Stimulated activated naive CD4-positive, alpha-beta T cell (primary cell): Measurements from ENCODE around the gene NF2.
"Not testable (repeated sequence)": the region's sequence is repeated elsewhere in the genome, so short reads cannot be mapped to it uniquely, and the experiment has no call there.

Experiments
- DNase-seq, 6 experiments: peaks; one replicate each; lab custom pipeline; 2025; lab: John Stamatoyannopoulos, UW

The NF2 gene

DNA sequence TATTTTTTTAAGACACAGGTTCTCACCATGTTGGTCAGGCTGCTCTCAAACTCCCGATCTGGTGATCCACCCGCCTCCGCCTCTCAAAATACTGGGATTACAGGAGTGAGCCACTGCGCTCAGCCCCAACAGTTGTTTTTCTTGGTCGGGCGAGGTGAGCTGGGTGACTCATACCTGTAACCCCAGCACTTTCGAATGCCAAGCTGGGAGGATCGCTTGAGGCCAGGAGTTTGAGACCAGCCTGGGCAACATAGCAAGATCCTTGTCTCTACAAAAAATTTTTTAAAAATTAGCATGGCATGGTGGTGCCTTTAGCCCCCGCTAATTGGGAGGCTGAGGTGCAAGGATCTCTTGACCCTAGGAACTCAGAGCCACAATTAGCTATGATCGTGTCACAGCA is 7.0 kb upstream of the NF2 start:
- no peak for DNase-seq

DNA sequence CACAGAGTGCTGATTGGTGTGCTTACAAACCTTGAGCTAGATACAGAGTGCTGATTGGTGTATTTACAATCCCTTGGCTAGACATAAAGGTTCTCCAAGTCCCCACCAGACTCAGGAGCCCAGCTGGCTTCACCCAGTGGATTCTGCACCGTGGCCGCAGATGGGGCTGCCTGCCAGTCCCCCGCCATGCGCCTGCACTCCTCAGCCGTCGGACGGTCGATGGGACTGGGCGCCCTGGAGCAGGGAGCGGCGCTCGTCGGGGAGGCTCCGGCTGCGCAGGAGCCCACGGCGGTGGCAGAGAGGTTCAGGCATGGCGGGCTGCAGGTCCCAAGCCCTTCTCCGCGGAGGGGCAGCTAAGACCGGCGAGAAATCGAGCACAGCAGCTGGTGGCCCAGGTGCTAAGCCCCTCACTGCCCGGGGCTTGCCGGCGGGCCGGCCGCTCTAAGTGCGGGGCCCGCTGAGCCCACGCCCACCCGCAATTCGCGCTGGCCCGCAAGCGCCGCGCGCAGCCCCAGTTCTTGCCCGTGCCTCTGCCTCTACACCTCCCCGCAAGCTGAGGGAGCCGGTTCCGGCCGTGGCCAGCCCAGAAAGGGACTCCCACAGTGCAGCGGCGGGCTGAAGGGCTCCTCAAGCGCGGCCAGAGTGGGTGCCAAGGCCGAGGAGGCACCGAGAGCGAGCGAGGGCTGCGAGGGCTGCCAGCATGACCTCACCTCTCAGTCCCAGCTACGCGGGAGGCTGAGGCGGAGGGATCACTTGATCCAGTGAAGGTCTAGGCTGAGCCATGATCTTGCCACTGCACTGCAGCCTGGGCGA is 5.4 kb upstream of the NF2 start:
- not testable (repeated sequence) for DNase-seq

DNA sequence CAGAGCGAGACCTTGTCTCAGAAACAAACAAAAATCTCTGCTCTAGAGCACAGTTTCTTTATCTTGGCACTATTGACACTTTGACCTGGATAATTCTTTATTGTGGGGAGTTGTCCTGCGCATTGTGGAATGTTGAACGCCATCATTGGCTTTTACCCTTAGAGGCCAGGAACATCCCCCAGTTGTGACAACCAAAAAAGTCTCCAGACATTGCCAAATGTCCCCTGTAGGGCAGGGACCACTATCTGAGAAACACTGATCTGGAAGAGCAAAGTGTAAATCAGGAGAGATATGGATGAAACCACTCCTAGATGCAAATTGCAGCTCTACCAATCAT is 4.8 kb upstream of the NF2 start:
- DNase-seq, result no peak

DNA sequence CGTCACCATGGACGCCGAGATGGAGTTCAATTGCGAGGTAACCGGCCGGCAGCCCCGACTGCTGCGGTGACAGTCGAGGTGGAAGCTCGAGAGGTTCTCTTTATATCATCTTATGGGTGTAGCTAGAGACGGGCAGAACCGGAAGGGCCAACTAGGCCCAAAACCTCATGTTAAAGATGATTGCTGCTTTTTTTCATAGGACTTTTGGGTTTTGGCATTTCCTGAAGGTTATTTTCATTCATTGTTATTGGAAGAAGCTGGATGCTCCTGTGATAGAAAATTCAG is 585 bp downstream of the NF2 start:
- no peak for DNase-seq

DNA sequence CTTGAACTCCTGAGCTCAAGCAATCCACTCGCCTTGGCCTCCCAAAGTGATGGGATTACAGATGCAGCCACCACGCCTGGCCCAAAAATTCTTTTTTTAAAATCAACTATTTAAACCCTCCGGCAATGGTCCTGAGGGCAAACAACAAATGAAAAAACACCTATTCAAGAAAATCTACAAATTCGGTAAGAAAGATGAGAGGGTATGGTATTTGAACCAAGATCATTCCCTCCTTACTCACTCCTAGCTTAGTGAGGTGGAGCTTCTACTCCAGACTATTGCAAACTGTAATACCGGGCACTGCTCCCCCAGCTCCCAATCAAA is 2.1 kb downstream of the NF2 start:
- no peak for DNase-seq

DNA sequence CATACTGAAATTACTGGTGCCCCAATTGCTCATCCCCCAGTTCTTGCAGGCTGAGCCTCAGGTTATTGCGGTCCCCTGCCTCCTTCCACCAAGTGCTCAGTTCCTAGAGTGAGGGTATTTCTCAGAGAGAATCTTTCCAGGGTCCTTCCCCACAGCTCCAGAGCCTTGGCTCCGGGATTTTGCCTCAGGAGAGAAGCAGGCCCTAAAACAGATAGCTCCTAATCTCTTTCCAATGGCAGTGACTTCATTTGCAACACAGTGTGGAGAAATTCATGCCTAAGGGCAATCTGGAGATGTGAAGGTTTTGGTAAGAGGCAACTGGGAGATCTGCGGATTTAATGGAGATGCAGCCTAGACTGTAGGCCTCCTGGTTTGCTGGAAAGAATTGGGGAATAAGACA is 2.9 kb downstream of the NF2 start:
- DNase-seq, result no peak

DNA sequence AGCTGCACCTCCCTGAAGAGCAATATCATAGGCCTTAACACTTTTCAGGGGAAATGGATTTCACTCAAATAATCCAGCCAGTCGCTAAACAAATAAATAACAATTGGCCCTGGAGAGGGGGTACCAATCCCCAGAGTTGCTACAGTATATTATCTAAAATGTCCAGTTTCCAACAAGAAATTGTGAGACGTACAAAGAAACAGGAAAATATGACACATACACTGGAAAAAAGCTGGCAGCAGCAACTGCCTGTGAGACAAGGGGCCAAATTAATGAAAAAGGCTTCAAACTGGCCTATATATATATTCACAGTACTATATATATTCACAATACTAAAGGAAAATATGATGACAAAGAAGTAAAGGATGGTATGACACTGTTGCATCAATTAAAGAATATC is 4.0 kb downstream of the NF2 start:
- DNase-seq, result no peak

DNA sequence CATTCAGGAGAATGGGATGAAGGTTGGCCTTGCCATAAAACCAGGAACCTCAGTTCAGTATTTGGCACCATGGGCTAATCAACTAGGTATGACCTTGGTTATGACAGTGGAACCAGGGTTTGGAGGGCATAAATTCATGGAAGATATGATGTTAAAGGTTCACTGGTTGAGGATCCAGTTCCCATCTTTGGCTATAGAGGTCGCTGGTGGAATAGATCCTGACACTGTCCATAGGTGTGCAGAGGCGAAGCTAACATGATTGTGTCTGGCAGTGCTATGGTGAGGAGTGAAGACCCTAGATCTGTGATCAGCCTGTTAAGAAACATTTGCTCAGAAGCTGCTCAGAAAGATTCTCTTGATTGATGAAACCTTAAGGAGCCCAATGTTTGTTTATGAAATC is 5.7 kb downstream of the NF2 start:
- DNase-seq, result no peak

DNA sequence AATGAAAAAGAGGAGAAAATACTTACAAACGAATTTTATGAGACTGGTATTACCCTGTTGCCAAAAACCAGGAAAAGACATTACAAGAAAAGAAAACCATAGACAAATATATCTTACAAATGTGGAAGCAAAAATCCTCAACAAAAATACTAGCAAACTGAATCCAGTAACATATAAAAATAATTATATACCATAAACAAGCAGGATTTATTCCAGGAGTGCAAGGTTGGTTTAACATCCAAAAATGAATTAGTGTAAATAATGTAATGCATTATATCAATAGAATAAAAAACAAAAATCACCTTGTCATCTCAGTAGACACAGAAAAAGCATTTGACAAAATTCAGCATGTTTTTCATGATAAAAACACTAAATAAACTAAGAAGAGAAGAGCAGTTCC is 7.3 kb downstream of the NF2 start:
- no peak for DNase-seq

DNA sequence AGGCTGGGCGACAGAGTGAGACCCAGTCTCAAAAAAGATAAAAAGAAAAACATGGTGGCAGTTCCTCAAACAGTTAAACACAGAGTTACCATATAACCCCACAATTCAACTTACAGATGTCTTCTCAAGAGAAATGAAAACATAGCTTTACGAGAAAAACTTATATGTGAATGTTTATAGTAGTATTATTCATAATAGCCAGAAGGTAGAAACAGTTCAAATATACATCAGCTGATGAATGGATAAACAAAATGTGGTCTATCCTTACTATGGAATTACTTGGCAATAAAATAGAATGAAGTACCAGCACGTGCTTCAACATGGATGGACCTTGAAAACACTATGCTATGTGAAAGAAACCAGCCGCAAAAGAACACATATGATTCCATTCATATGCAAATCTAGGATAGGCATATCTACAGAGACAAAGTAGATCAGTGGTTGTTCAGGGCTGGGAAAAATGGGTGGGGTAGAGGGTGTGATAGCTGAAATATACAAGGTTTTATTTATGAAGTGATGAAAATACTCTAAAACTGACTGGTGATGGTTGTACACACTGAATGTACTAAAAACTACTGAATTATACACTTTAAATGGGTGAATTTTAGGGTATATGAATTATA is 12.4 kb downstream of the NF2 start:
- no peak for DNase-seq

DNA sequence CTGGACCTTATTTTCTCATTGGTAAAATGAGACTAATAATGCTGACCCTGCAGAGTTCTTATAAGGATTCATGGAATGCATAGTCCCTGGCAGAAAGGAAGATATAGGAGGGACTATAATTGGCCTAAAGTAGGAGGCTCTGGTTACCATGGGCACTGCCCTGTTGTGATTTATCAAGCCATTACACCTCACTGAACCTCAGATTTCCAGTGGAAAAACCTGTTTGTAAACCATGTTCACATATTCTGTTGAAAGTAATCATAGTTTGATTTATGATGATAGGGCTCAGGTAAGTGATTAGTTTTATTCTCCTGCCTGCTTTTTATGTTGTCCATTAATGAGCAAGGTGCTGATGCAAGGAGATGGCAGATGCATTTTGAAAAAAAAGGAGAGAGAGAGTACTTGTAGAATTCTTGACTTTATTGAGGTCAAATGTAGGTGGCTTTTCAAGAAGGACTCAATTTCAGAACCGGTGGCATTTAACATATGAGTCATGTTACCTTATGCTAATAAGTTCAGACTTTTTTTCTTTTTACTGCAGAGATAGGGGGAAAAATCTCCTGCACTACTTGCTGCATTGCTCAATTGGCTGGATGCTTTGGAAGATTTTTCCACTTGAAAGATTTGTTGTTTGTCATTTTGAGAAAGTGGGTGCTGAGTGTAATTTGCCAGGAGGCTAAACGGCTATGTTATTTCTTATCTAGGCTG is 14.6 kb downstream of the NF2 start:
- DNase-seq, result no peak

DNA sequence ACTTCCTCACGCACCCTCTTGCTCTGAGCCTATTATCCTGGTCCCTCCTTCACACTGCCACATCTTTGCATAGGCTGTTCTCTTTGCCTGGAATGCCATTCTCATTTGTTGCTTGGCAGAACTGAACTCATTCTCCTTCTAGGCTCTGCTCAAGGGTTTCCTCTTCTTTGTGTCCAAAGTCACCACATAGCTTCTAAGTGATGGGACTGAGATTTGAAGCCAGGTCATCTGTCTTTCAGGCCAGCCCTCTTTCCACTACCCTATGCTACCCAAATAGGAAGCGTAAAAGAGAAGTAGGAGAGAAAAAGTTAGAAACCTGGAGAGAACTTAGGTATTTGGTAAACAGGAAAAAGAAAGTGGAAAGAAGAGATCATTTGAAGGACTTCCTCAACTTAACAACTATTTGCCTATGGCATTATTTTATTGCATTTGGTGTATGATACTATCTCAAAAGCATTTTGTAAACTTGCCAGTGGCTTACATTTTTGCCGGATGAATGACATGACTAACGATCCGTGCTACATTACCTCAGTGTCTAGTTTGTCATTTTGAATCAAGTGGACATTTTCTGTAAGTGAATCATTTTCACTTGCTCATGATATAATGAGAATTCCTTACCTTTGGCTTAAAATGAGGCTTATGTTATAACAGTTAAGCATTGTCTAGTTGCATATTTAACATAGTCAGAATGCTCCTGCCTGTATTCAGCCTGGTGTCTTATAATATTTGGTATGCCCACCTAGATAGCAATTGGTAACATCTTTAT is 18.5 kb downstream of the NF2 start:
- no peak for DNase-seq

DNA sequence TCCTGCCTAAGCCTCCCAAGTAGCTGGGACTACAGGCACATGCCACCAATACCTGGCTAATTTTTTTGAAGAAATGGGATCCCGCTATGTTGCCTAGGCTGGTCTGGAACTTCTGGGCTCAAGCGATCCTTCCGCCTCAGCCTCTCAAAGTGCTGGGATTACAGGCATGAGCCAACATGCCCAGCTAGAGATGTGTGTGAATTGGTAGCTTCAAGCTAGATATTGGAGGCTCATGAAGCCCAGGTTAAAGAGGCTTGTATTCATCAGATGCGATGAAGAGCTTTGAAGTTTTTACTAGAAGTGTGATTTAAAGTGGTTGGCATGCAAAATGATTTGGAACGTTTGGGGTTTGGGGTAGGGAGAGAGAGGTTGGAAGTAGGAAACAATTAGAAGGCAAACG is 19.6 kb downstream of the NF2 start:
- no peak for DNase-seq

DNA sequence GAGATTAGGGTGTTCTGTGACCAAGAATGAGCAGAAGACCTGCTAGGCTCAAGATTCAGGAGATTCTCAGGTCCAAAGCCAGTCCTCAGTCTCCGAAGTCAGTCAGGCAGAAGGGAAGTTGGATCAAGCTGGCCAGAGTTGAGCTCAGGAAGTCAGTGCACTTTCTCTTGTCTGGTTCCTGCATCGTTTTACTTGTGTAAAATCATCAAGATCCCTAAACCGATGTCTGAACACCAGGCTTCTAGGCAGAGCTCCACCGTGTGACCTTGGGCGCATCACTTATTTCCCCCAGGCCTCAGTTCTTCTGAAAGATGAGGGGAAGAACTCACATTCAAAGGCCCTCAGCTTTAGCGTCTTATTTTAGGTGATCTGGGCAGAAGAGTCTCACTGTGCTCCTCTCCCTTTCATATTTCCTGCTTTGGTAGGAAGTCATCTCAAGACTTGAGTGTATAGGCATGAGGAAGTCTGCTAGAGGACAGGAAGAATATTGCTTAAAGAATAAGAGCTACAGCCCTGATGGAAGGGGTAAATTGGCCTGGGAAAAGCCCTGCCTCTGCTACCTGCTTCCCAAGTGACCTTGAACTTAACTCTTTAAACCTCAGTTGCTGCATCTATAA is 20.2 kb downstream of the NF2 start:
- DNase-seq, result peak in 4 of 6 experiments; percentile 3 to 61 (median 46)

DNA sequence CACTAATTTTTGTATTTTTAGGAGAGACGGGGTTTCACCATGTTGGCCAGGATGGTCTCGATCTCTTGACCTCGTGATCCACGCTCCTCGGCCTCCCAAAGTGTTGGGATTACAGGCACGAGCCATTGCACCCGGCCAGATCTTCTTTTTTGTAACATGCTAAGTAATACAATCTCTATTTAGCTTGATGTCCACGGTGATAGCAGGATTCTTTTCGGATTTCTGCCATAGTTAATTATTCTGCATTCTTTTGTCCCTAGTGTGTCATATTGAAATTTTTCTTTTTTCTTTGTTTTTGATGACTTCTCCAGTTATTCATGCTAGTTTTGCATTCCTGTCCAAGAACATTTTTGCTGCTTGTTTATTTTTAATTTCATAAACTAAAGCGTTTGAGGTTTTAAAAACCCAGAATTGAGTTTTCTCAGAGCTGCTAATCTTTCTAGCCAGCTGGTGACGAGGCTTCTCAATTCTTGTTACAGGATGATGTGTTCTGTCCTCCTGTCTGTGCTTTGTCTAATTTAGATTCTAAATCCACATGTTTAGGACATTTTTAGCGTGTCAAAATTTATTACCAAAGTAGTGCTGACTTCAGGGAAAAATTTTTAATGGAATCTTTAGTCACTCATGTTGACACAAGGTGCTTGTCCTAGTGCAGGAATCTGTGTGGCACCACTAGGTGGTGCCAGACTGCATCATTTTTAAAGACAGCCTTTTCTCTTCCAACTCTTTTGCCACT is 21.8 kb downstream of the NF2 start:
- peak in 3 of 6 experiments; percentile 12 to 41 (median 22) for DNase-seq

DNA sequence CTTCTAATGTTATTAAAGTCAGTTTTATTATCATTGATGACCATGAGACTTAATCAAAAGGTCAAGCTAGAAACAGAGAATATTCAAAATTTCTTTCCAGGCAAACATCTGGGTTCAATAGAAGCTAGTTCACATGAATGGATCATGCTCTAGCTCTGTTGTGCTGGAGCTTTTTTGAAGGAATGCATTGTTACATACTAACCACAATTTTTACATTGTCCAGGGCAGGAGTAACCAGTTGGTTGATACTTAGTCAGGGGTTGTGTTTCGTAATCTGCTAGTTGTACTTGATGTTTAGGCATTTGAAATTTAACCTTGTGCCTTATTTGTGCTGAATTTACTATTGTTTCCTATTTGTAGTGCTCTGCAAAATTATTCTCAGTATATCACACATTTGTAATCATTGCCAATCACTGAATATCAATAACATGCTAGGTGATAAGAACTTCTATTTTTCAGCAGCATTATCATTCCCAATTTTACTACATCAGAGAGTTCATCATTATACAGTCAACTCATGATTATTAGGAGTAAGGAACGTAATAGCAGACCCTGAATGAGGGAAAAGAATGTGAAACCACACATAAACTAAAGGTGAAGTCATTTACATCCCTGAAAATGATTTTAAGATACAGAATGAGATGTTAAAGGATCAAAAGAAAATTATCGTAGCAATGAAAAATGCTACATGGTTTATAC is 23.2 kb downstream of the NF2 start:
- no peak for DNase-seq

DNA sequence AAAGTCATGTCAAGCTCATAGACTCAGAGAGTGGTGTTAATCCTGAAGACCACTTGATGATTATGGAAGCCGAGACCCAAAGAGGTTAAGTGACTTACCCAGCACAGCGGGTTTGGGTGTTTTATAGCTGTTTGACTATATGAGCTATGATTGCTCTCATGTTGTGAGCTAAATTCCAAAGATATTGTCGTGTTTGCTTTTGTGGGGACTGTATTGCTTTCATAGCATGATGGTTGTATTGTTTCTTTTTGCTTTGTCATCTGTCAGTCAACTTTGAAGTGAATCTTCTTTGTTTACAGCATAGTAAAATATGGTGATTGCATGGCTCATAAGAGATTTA is 23.7 kb downstream of the NF2 start:
- DNase-seq, result no peak

DNA sequence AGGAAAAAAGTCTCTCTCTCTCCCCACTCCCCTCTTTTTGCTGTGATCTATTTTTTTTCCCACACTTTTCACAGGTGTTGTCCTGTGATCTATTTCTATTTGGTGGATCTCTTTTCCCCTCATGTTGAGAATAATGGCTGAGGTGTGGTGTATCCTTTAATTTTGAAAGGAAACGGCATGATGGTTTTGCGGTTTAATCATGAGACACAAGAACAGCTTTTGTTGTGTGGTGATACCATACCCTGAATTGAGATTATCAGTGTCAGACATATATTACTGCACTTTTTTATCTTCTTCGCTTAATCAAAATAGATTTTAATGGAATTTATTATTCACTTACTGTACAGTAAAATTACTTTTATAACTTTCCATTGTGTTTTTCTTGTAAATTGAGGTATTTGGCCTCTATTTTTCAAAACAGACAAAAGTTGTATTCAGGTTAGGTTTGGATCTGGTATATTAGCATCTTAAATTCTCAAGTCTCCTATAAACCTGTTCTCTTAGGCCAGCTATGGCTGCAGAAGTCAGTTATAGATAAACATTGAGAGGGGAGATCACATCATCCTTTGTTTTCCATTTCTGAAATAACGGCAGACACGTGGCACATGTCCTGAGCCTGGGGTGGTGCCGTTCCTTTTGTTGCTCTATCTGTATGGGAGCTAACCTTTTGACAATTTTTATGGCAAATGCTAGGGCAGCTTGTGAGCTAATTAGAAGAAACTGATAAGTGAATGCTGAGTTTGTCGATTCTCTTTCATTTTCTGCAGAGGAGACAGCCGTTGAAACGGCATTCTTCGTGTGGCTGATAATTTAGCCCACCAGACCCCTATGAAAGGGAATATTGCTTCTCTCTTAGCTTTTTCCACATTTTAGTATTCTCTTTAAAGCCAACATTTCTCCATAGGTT is 25.8 kb downstream of the NF2 start:
- DNase-seq, result peak in 2 of 6 experiments; percentile 19 to 20

DNA sequence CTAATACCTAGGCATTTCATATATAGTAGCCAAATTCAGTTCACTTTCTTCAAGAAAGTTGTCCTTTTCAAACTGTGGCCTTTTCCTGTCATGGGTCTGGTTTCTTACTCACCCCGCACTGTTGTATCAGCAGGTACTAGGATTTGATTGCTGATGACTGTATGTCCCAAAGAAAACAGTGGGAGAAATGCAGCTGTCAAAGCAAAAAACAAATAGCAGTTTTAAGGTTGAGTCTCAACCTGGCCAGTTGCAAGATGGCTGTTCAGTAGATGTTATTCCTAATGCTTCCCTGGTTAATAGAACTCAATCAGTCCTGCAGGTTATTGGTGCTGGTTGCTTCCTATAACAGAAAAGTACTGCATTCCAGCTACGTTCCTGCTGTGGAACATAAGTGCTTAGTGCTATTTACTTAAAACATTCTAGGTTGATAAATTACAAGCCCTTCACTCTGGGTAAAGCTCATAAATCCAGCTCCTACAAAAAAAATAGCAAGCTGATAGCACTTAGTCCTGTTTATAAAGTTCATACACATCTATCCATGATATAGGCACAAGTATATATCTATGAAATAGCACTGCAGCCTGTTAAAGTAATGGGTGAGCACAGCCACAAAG is 26.6 kb downstream of the NF2 start:
- no peak for DNase-seq

DNA sequence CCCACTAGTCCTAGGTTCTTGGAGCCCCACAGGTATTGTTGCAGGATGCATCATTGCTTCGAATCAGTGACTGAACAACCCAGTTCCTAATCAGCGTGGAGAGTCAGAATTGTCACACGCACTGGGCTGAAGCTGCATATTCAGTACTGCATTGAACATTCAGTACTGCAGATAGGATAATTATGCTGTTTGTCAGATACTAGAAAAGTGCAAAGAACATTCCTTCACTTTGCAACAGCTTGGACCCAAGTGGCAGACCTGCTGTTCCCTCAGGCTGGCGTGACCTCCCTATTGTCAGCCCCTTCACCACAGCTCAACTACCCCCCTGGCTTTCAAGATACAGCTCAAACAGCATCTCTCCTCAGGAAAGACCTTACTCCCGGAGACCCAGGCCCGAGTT is 27.6 kb downstream of the NF2 start:
- DNase-seq, result no peak
